GM19324 (cell line): ENCODE results near the gene PCDHB15.
"Not testable (repeated sequence)": the region's sequence is repeated elsewhere in the genome, so short reads cannot be mapped to it uniquely, and the experiment has no call there.

Experiments
- ATAC-seq: cut with Tn5 transposase; IDR thresholded peaks from one replicate; pipeline ENCODE4 v1.9.1; 2021; ENCODE audit warnings: mild to moderate bottlenecking, moderate library complexity; ENCODE audit not compliant: unreplicated experiment, low FRiP score

The PCDHB15 gene

DNA sequence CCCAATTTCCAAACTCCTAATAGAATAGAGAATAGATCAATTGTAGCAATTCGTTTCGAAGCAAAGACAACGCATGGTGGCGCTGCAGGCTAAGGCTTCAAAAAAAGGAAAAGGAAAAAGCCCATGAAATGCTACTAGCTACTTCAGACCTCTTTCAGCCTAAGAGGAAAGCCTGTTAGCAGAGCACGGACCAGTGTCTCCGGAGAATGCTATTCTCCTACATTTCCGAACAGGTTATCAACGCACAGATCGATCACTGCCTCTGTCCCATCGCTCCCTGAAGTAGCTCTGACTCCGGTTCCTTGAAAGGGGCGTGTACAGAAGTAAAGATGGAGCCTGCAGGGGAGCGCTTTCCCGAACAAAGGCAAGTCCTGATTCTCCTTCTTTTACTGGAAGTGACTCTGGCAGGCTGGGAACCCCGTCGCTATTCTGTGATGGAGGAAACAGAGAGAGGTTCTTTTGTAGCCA is at the start of gene PCDHB15:
PCDHB15 (plus strand) TSS at position 146 of the 468 bp plus-strand sequence; CDS start at position 330, 184 bp downstream.
- ATAC-seq: no peak

DNA sequence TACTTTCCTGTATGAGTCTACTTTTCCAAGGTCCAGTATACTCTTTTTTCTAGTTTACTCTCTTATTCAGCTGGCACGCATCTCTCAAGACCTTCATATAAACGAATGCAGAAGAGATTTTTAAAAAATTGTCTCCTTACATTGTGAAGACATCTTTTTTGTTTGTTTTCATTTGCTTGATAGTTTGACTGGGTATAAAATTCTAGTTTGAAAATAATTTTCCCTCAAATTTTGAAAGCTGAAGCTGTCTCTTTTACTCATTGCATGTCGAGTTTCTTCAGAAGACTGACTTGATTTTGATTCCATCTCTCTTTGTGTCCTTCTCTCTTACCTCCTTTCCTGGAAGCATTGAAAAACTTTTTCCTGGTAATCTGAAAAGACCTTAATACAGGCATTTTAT is 48.8 kb upstream of the PCDHB15 start:
- ATAC-seq: no peak

DNA sequence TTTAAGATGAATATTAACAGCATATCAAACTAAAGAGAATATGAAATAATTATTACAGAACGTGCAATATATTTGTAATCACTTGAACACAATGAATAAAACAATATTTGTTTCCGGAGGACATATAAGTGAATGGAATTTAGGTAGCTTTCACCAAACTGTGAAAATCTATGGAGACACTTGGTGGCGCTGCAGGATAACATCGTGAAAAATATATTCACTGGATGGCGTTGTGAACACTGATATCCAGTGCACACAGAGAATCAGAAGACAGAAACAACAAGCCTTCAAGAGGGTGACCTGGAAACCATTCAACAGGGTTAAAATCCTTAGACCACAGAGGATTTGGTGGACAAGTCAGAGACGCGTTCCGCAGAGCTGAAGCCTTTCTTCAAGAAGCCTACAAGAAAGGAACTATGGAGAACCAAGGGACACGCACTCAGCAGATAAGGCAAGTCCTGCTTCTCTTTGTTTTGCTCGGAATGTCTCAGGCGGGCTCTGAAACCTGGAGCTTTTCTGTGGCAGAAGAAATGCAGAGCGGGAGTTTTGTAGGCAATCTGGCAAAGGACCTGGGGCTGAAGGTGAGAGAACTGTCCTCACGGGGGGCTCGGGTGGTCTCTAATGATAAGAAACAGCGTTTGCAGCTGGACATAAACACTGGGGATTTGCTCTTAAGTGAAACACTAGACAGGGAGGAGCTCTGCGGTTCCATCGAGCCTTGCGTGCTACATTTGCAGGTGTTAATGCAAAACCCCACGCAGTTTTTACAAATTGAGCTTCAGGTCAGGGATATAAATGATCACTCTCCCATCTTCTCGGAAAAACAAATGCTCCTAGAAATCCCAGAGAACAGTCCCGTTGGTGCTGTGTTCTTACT is 45.6 kb upstream of the PCDHB15 start, which contains the start of gene PCDHB11:
PCDHB11 (plus strand) TSS at position 269 of the 877 bp plus-strand sequence; CDS start at position 417, 148 bp downstream.
- no peak for ATAC-seq

DNA sequence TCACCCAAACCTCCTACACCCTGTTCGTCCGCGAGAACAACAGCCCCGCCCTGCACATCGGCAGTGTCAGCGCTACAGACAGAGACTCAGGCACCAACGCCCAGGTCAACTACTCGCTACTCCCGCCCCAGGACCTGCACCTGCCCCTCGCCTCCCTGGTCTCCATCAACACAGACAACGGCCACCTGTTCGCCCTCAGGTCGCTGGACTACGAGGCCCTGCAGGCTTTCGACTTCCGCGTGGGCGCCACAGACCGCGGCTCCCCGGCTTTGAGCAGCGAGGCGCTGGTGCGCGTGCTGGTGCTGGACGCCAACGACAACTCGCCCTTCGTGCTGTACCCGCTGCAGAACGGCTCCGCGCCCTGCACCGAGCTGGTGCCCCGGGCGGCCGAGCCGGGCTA is 44.1 kb upstream of the PCDHB15 start:
- not testable (repeated sequence) for ATAC-seq

DNA sequence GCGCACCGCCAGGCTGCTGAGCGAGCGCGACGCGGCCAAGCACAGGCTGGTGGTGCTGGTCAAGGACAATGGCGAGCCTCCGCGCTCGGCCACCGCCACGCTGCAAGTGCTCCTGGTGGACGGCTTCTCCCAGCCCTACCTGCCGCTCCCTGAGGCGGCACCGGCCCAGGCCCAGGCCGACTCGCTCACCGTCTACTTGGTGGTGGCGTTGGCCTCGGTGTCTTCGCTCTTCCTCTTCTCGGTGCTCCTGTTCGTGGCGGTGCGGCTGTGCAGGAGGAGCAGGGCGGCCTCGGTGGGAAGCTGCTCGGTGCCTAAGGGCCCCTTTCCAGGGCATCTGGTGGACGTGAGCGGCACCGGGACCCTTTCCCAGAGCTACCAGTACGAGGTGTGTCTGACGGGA is 43.5 kb upstream of the PCDHB15 start:
- ATAC-seq: not testable (repeated sequence)

DNA sequence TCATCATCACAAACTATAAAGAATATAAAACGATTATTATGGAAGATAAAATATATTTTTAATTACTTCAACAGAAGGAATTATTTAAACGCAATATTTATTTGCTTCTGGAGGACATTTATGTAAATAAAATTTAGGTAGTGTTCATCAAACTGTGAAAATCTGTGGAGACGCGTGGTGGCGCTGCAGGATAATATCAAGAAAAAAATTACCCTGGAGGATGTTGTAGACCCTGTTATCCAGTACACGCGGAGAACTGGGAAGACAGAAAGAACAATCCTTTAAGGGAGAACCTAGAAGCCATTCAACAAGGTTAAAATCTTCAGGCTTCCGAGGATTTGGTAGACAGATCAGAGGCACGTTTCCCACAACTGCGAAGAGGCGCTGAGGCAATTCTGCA is 36.7 kb upstream of the PCDHB15 start, which contains the start of gene PCDHB12:
PCDHB12 (plus strand) TSS at position 242 of the 400 bp plus-strand sequence. CDS start 189 bp downstream, outside the sequence.
- ATAC-seq: no peak

DNA sequence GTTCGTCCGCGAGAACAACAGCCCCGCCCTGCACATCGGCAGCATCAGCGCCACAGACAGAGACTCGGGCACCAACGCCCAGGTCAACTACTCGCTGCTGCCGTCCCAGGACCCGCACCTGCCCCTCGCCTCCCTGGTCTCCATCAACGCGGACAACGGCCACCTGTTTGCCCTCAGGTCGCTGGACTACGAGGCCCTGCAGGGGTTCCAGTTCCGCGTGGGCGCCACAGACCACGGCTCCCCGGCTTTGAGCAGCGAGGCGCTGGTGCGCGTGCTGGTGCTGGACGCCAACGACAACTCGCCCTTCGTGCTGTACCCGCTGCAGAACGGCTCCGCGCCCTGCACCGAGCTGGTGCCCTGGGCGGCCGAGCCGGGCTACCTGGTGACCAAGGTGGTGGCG is 34.9 kb upstream of the PCDHB15 start:
- ATAC-seq: not testable (repeated sequence)

DNA sequence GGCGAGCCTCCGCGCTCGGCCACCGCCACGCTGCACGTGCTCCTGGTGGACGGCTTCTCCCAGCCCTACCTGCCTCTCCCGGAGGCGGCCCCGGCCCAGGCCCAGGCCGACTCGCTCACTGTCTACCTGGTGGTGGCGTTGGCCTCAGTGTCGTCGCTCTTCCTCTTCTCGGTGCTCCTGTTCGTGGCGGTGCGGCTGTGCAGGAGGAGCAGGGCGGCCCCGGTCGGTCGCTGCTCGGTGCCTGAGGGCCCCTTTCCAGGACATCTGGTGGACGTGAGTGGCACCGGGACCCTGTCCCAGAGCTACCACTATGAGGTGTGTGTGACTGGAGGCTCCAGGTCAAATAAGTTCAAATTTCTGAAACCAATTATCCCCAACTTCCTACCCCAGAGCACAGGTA is 34.3 kb upstream of the PCDHB15 start:
- ATAC-seq: not testable (repeated sequence)

DNA sequence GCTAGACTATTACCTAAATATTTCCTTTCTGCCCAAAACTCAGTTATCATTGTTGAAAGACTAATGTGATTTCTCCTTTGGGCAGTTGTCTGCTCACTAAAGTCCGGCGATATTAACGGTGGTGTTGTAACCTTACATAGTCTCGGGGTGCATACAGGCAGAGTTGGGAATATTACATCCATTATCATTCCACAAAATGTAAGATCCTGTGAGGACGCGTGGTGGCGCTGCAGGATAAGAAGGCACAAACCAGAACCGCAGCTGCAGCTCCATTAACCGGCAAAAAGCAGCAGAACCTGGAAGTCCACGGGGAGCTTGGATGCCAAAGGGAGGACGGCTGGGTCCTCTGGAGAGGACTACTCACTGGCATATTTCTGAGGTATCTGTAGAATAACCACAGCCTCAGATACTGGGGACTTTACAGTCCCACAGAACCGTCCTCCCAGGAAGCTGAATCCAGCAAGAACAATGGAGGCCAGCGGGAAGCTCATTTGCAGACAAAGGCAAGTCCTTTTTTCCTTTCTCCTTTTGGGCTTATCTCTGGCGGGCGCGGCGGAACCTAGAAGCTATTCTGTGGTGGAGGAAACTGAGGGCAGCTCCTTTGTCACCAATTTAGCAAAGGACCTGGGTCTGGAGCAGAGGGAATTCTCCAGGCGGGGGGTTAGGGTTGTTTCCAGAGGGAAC is 31.4 kb upstream of the PCDHB15 start, which contains the start of gene PCDHB13:
PCDHB13 (plus strand) TSS at position 264 of the 684 bp plus-strand sequence; CDS start at position 469, 205 bp downstream.
- not testable (repeated sequence) for ATAC-seq

DNA sequence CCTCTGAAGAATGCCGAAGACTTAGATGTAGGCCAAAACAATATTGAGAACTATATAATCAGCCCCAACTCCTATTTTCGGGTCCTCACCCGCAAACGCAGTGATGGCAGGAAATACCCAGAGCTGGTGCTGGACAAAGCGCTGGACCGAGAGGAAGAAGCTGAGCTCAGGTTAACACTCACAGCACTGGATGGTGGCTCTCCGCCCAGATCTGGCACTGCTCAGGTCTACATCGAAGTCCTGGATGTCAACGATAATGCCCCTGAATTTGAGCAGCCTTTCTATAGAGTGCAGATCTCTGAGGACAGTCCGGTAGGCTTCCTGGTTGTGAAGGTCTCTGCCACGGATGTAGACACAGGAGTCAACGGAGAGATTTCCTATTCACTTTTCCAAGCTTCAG is 30.6 kb upstream of the PCDHB15 start:
- not testable (repeated sequence) for ATAC-seq

DNA sequence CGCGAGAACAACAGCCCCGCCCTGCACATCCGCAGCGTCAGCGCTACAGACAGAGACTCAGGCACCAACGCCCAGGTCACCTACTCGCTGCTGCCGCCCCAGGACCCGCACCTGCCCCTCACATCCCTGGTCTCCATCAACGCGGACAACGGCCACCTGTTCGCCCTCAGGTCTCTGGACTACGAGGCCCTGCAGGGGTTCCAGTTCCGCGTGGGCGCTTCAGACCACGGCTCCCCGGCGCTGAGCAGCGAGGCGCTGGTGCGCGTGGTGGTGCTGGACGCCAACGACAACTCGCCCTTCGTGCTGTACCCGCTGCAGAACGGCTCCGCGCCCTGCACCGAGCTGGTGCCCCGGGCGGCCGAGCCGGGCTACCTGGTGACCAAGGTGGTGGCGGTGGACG is 29.7 kb upstream of the PCDHB15 start:
- not testable (repeated sequence) for ATAC-seq

DNA sequence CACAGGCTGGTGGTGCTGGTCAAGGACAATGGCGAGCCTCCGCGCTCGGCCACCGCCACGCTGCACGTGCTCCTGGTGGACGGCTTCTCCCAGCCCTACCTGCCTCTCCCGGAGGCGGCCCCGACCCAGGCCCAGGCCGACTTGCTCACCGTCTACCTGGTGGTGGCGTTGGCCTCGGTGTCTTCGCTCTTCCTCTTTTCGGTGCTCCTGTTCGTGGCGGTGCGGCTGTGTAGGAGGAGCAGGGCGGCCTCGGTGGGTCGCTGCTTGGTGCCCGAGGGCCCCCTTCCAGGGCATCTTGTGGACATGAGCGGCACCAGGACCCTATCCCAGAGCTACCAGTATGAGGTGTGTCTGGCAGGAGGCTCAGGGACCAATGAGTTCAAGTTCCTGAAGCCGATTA is 29.2 kb upstream of the PCDHB15 start:
- not testable (repeated sequence) for ATAC-seq

DNA sequence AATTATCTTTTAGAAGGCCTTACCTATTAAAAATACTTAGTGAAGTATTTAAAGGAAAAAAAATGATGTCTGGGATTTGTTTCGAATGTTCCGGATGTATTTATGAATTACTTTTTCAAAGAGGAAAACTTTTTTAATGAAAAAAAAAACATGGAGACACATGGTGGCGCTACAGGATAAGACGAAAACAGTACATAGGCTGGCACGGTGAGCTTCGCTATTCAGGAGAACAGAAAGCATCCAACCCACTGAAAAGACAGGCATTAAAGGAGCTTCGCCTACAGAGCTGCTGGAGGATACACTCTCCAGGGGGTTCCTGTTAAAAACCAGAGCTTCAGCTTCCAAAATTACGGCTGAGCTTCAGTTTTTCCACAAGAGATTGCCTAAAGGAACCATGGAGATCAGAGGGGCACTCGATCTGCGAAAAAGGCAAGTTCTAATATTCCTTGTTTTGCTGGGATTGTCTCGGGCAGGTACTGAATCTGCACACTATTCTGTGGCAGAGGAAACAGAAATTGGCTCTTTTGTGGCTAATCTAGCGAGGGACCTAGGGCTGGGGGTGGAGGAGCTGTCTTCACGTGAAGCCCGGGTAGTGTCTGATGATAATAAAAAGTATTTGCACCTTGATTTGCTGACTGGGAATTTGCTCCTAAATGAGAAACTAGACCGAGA is 21.9 kb upstream of the PCDHB15 start, which contains the start of gene PCDHB14:
PCDHB14 (plus strand) TSS at position 232 of the 672 bp plus-strand sequence; CDS start at position 395, 163 bp downstream.
- ATAC-seq: no peak

DNA sequence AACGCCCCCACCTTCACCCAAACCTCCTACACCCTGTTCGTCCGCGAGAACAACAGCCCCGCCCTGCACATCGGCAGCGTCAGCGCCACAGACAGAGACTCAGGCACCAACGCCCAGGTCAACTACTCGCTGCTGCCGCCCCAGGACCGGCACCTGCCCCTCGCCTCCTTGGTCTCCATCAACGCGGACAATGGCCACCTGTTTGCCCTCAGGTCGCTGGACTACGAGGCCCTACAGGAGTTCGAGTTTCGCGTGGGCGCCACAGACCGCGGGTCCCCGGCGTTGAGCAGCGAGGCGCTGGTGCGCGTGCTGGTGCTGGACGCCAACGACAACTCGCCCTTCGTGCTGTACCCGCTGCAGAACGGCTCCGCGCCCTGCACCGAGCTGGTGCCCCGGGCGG is 20.4 kb upstream of the PCDHB15 start:
- not testable (repeated sequence) for ATAC-seq

DNA sequence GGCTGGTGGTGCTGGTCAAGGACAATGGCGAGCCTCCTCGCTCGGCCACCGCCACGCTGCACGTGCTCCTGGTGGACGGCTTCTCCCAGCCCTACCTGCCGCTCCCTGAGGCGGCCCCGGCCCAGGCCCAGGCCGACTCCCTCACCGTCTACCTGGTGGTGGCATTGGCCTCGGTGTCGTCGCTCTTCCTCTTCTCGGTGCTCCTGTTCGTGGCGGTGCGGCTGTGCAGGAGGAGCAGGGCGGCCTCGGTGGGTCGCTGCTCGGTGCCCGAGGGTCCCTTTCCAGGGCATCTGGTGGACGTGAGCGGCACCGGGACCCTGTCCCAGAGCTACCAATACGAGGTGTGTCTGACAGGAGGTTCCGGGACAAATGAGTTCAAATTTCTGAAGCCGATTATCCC is 19.8 kb upstream of the PCDHB15 start:
- ATAC-seq: not testable (repeated sequence)

DNA sequence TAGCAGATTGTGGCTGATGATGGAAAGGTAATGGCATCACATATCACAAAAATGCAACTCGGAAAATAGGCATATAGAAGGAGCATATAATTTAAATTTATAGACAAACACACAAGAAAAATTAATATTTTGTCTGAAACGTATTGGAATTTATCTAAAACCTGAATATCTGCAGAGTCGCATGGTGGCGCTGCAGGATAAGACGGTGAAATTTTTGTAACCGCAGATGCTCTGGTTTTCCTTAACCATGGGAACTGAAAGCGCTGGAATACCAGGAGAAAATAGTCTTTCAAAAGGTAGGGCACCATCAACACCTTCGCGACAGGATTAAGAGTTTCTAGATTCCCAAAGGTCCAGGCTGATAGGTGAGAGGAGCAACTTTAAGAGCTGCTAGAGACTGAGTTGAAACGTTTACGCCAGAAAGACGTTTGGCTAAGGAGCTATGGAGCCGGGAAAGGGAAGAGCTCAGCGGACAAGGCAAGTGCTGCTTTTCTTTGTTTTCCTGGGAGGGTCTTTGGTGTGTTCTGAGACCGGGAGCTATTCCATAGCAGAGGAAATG is 11.0 kb upstream of the PCDHB15 start:
- ATAC-seq: no peak

DNA sequence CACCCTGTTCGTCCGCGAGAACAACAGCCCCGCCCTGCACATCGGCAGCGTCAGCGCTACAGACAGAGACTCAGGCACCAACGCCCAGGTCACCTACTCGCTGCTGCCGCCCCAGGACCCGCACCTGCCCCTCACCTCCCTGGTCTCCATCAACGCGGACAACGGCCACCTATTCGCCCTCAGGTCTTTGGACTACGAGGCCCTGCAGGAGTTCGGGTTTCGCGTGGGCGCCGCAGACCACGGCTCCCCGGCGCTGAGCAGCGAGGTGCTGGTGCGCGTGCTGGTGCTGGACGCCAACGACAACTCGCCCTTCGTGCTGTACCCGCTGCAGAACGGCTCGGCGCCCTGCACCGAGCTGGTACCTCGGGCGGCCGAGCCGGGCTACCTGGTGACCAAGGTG is 9.3 kb upstream of the PCDHB15 start:
- ATAC-seq: not testable (repeated sequence)

DNA sequence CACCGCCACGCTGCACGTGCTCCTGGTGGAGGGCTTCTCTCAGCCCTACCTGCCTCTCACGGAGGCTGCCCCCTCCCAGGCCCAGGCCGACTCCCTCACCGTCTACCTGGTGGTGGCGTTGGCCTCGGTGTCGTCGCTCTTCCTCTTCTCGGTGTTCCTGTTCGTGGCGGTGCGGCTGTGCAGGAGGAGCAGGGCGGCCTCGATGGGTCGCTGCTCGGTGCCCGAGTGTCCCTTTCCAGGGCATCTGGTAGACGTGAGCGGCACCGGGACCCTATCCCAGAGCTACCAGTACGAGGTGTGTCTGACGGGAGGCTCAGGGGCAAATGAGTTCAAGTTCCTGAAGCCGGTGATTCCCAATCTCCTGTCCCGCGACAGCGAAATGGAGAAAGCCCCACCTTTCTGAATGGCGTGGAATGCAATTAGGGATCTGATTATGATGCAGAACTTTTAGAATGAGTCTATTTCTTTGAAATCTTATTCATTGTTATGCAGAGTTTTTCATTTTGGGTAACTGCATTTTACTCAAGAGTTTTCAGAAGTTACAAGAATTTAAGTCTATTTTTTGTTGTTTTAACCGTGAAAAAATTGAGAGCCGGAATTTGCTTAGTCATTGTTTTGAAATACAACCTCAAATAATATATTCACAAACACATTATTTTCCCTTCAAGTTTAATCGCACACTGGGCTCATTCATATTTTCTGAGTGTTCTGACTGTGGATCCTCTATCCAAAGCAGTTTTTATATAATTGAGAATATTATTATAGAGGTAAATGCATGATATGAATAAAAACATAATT is 8.5 kb upstream of the PCDHB15 start:
- no peak for ATAC-seq

DNA sequence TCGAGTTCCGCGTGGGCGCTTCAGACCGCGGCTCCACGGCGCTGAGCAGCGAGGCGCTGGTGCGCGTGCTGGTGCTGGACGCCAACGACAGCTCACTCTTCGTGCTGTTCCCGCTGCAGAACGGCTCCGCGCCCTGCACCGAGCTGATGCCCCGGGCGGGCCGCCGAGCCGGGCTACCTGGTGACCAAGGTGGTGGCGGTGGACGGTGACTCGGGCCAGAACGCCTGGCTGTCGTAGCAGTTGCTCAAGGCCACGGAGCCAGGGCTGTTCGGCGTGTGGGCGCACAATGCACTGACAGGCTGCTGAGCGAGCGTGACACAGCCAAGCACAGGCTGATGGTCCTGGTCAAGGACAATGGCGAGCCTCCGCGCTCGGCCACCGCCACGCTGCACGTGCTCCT is 3.7 kb upstream of the PCDHB15 start:
- ATAC-seq: no peak
